GM12874 (cell line): ENCODE measurements around the gene KLHL10.

Source experiments
- TF ChIP-seq, protein P1 (sequence below): IDR thresholded peaks from 2 replicates; pipeline ENCODE4 v1.5.1; 2011; ENCODE audit warnings: low read depth, mild to moderate bottlenecking, control low read depth, low read length, moderate library complexity; ENCODE audit not compliant: insufficient read depth

KLHL10 gene

DNA sequence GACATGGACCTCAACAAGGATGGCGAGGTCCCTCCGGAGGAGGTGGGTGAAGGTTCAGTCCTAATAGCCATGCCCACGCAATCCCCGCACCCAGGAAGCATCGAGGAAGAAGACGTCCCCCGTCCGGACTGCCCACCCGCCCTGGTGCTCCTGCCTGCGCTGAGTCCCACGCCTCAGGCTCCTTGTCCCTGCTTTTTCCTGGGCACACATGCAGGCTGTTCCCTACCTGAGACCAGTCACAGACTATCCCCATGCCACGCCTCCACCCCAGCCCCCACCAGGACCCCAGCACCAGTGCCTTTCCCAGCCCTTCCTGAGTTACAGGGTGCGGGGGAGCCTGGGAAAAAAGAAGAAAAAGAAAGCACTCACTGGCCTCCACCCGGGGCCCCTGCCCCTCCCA, 15.8 kb upstream of the KLHL10 start:
- TF ChIP-seq, protein P1, sequence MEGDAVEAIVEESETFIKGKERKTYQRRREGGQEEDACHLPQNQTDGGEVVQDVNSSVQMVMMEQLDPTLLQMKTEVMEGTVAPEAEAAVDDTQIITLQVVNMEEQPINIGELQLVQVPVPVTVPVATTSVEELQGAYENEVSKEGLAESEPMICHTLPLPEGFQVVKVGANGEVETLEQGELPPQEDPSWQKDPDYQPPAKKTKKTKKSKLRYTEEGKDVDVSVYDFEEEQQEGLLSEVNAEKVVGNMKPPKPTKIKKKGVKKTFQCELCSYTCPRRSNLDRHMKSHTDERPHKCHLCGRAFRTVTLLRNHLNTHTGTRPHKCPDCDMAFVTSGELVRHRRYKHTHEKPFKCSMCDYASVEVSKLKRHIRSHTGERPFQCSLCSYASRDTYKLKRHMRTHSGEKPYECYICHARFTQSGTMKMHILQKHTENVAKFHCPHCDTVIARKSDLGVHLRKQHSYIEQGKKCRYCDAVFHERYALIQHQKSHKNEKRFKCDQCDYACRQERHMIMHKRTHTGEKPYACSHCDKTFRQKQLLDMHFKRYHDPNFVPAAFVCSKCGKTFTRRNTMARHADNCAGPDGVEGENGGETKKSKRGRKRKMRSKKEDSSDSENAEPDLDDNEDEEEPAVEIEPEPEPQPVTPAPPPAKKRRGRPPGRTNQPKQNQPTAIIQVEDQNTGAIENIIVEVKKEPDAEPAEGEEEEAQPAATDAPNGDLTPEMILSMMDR: no peak

DNA sequence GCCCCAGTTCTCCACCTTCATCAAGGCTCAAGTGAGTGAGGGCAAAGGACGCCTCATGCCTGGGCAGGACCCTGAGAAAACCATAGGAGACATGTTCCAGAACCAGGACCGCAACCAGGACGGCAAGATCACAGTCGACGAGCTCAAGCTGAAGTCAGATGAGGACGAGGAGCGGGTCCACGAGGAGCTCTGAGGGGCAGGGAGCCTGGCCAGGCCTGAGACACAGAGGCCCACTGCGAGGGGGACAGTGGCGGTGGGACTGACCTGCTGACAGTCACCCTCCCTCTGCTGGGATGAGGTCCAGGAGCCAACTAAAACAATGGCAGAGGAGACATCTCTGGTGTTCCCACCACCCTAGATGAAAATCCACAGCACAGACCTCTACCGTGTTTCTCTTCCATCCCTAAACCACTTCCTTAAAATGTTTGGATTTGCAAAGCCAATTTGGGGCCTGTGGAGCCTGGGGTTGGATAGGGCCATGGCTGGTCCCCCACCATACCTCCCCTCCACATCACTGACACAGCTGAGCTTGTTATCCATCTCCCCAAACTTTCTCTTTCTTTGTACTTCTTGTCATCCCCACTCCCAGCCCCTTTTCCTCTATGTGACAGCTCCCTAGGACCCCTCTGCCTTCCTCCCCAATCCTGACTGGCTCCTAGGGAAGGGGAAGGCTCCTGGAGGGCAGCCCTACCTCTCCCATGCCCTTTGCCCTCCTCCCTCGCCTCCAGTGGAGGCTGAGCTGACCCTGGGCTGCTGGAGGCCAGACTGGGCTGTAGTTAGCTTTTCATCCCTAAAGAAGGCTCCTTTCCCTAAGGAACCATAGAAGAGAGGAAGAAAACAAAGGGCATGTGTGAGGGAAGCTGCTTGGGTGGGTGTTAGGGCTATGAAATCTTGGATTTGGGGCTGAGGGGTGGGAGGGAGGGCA, 15.1 kb upstream of the KLHL10 start:
- TF ChIP-seq, protein P1: no peak

DNA sequence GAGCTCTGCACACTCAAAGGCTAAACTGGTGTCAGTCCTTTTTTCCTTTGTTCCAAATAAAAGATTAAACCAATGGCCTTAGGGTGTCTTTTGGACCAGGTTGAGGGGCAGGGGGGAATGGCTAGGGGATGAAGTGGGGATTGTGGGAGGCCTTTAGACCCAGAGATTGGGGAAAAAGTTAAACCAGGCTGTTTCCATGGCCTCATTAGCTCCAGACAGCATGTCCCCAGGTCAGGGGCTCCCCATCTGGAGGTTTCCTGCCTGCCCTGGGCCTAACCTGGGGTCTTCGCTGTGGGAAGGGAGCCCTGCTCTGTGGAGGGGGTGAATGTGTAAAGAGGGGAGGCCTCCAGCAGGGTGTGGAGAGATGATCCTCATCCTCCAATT, 14.5 kb upstream of the KLHL10 start:
- TF ChIP-seq, protein P1: no peak

DNA sequence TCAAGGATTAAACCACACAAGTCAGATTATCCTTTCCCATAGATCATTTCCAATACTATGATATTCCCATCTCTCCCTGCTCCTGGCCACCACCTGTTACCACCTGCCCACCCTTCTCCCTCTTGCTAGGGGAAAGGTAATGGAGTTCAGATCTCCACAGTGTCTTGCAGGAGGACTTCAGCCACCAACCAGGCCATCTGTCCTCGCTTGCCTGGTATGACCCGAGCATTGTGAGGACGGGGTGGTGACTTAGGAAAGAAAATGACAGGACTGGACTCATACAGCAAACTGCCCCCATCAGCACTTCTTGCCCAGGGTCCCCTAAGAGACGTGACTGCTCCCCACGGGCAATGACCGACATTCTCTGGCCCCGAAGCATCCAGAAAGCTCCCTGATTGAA, 14.0 kb upstream of the KLHL10 start:
- TF ChIP-seq, protein P1: no peak

DNA sequence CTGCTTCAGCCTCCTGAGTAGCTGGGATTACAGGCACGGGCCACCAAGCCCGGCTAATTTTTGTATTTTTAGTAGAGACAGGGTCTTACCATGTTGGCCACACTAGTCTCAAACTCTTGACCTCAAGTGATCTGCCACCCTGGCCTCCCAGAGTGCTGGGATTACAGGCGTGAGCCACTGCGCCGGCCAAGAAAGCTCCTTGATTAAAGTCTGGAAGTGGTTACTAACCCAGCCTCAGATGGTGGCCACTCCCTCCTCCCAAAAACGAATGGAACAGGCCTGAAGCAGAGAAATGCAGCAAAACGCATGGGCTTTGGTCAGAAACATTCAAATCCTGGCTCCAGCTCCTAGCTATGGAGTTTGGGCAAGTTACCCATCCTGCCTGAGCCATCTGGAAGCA, 13.5 kb upstream of the KLHL10 start:
- TF ChIP-seq, protein P1: no peak

DNA sequence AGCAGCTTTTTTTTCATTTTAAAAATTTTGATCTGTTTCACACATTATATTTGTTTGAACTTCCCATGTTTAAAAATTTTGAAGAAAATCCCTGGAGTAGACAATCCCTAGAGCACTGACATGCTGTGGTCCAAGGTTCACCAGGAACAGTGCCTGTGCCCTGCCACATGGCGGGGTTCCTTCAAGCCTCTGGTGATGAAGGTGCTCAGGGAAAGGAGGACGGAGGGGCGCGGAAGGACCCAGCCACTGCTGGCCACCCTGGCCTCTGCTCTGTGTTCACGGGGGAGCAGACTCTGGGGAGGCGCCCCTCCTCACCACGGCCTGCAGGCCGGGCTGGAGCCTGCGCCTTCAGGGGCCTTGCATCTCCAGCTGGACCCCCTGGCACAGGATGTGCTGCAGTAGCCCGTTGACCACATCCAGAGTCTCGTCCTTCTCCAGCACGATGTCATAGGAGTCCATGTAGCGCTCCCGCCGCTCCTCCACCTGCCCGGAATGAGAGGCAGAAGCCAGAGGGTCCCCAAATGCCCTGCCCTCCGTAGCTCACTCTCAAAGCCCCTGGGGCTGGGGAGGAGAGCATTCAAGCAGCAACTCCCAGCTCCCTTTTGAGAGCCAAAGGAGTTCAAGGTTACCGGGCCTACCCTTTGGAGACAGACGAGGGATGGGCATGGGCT, 12.3 kb upstream of the KLHL10 start:
- TF ChIP-seq, protein P1: no peak

DNA sequence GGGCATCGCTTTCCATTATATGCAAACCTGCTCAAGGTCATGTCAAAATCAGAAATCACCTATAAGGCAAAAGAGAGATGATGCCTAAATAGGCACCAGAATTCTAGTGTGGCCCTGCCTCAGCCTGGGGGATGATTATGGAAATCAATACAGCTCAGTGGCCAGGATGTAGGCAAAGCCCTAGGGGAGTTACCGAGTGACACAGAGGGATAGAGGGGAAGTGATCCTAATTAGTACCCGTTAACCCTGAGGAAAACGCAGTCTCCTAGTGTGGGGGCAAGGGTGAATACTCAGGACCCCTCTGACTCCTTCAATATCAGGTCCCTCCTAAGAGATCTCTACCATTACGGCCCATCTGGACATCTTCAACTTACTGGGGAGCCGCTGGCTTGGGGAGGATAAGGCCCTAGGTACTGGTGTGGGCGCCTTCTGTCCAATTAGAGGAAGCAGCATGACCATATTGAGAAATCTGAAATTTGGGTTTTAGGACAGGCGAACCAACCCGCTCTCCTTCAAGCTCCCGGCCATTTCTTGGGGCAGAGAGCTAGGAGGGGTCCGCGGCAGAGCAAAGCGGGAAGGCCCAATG, 2.3 kb upstream of the KLHL10 start:
- TF ChIP-seq, protein P1: no peak
